ENCODE measurements around the gene COL4A1.

The COL4A1 gene

GRCh38 chr13:110140099-110140498 is 166.9 kb downstream of the COL4A1 start:
- no peaks in the 10 kb centered on the region for H4K20me1 ChIP-seq (ENCODE audit: insufficient read depth)

GRCh38 chr13:110138700-110139036 is 168.3 kb downstream of the COL4A1 start:
- TF ChIP-seq CTCF (conservative IDR thresholded peaks at IDR 0.05; ENCODE audit: low read depth, low read length): no peak
- Histone ChIP-seq H3K27me3 (ENCODE audit: insufficient read depth, low read depth) (no peaks in the 10 kb centered on the region), H3K27ac (peak overlapping the region; percentile 75; the same call in 1 of the 2 replicates), H3K36me3 (ENCODE audit: insufficient read depth) (no peaks in the 10 kb centered on the region), H2AFZ (ENCODE audit: low read depth) (peak overlapping the region; percentile 91), H3K9ac (peak overlapping the region; percentile 74; the same call in 1 of the 2 replicates), H3K79me2 (ENCODE audit: insufficient read depth, low read depth) (no peaks in the 10 kb centered on the region), H3K4me3 (IDR thresholded peaks at IDR 0.05; ENCODE audit: insufficient read depth, low read depth, low read length) (no peak overlapping the region), H4K20me1 (ENCODE audit: insufficient read depth) (no peaks in the 10 kb centered on the region), H3K4me1 (ENCODE audit: low read depth, poor library complexity, severe bottlenecking) (no peaks in the 10 kb centered on the region), H3K4me2 (peak overlapping the region; percentile 42)

More at GRCh38 chr13:110140099-110140498, 166.9 kb downstream of the COL4A1 start:
- H3K27ac ChIP-seq: no peak overlapping the region
- no peak for TF ChIP-seq CTCF (conservative IDR thresholded peaks at IDR 0.05; ENCODE audit: low read depth, low read length)
- no peaks in the 10 kb centered on the region for H3K27me3 ChIP-seq (ENCODE audit: insufficient read depth, low read depth)
- no peaks in the 10 kb centered on the region for H3K4me1 ChIP-seq (ENCODE audit: low read depth, poor library complexity, severe bottlenecking)
- no peak overlapping the region for H3K9ac ChIP-seq
- H3K36me3 ChIP-seq (ENCODE audit: insufficient read depth): no peaks in the 10 kb centered on the region
- H3K79me2 ChIP-seq (ENCODE audit: insufficient read depth, low read depth): no peaks in the 10 kb centered on the region
- no peak overlapping the region for H2AFZ ChIP-seq (ENCODE audit: low read depth)
- H3K4me2 ChIP-seq: no peak overlapping the region
- no peak overlapping the region for H3K4me3 ChIP-seq (IDR thresholded peaks at IDR 0.05; ENCODE audit: insufficient read depth, low read depth, low read length)

GRCh38 chr13:110138010-110138699 is 168.8 kb downstream of the COL4A1 start:
- H4K20me1 ChIP-seq (ENCODE audit: insufficient read depth): no peaks in the 10 kb centered on the region
- peak overlapping the region; percentile 74 for H3K9ac ChIP-seq
- H3K79me2 ChIP-seq (ENCODE audit: insufficient read depth, low read depth): no peaks in the 10 kb centered on the region
- H3K4me2 ChIP-seq: peak overlapping the region; percentile 42
- TF ChIP-seq CTCF (conservative IDR thresholded peaks at IDR 0.05; ENCODE audit: low read depth, low read length): peak; percentile 9; the same call in 1 of the 2 replicates
- no peaks in the 10 kb centered on the region for H3K27me3 ChIP-seq (ENCODE audit: insufficient read depth, low read depth)
- H2AFZ ChIP-seq (ENCODE audit: low read depth): peak overlapping the region; percentile 91
- no peaks in the 10 kb centered on the region for H3K36me3 ChIP-seq (ENCODE audit: insufficient read depth)
- peak overlapping the region; percentile 75 for H3K27ac ChIP-seq
- no peak overlapping the region for H3K4me3 ChIP-seq (IDR thresholded peaks at IDR 0.05; ENCODE audit: insufficient read depth, low read depth, low read length)
- no peaks in the 10 kb centered on the region for H3K4me1 ChIP-seq (ENCODE audit: low read depth, poor library complexity, severe bottlenecking)

GRCh38 chr13:110137680-110138009 is 169.3 kb downstream of the COL4A1 start:
- Histone ChIP-seq H4K20me1 (ENCODE audit: insufficient read depth) (no peaks in the 10 kb centered on the region), H3K27me3 (ENCODE audit: insufficient read depth, low read depth) (no peaks in the 10 kb centered on the region), H3K4me1 (ENCODE audit: low read depth, poor library complexity, severe bottlenecking) (no peaks in the 10 kb centered on the region), H2AFZ (ENCODE audit: low read depth) (peak overlapping the region; percentile 91), H3K27ac (peak overlapping the region; percentile 75), H3K36me3 (ENCODE audit: insufficient read depth) (no peaks in the 10 kb centered on the region), H3K4me2 (peak overlapping the region; percentile 36), H3K4me3 (IDR thresholded peaks at IDR 0.05; ENCODE audit: insufficient read depth, low read depth, low read length) (no peak overlapping the region), H3K79me2 (ENCODE audit: insufficient read depth, low read depth) (no peaks in the 10 kb centered on the region), H3K9ac (peak overlapping the region; percentile 74)
- TF ChIP-seq CTCF (conservative IDR thresholded peaks at IDR 0.05; ENCODE audit: low read depth, low read length): peak; percentile 52
